Breast epithelium (tissue), 3 donors: Measurements from ENCODE around the gene TLE2.

Source experiments
- POLR2A ChIP-seq: fragments of 450-650 bp; IDR thresholded peaks from one replicate; pipeline ENCODE4 v1.6.1; 2016; ENCODE audit warnings: antibody characterized with exemption, mild to moderate bottlenecking, moderate library complexity
- POLR2AphosphoS5 ChIP-seq, 3 donors: sonication (generic); formaldehyde crosslinking; IDR thresholded peaks; one replicate each; pipeline ENCODE4 v1.6.1; 2017; ENCODE audit warnings: antibody characterized with exemption in 3 of 3
- TF ChIP-seq, protein P1 (sequence below), 3 donors: fragments of 450-650 bp; IDR thresholded peaks; one replicate each; pipeline ENCODE4 v1.5.1; 2016 to 2017; ENCODE audit warnings: antibody characterized with exemption in 3 of 3, mild to moderate bottlenecking in 3 of 3, moderate library complexity in 3 of 3

GRCh38 chr19:3064011-3064330 lies 34.9 kb upstream of the TLE2 start:
- TF ChIP-seq, protein P1, sequence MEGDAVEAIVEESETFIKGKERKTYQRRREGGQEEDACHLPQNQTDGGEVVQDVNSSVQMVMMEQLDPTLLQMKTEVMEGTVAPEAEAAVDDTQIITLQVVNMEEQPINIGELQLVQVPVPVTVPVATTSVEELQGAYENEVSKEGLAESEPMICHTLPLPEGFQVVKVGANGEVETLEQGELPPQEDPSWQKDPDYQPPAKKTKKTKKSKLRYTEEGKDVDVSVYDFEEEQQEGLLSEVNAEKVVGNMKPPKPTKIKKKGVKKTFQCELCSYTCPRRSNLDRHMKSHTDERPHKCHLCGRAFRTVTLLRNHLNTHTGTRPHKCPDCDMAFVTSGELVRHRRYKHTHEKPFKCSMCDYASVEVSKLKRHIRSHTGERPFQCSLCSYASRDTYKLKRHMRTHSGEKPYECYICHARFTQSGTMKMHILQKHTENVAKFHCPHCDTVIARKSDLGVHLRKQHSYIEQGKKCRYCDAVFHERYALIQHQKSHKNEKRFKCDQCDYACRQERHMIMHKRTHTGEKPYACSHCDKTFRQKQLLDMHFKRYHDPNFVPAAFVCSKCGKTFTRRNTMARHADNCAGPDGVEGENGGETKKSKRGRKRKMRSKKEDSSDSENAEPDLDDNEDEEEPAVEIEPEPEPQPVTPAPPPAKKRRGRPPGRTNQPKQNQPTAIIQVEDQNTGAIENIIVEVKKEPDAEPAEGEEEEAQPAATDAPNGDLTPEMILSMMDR (IDR thresholded peaks at IDR 0.05), result no peak
- TF ChIP-seq POLR2A (no peak), POLR2AphosphoS5 (IDR thresholded peaks at IDR 0.05) (no peak)
